Skin of body (tissue), 2 donors: Measurements from ENCODE around the gene SUGP1. TPM values are rescaled to one million over a fixed set of nuclear protein-coding genes. Genes with fewer than 3 reads are reported as not detected.

Experiments used
- DNase-seq: peaks from one replicate; lab custom pipeline; 2025; lab: John Stamatoyannopoulos, UW
- total RNA-seq: library from RNA; depleted of rRNA; stranded (reverse); fragments of >200 nt; gene quantifications from one replicate; pipeline ENCODE4 v1.2.3, GENCODE V29; 2014

Gene SUGP1
- total RNA-seq, 1 donor from 2014 or later, result 26.6 TPM

DNA sequence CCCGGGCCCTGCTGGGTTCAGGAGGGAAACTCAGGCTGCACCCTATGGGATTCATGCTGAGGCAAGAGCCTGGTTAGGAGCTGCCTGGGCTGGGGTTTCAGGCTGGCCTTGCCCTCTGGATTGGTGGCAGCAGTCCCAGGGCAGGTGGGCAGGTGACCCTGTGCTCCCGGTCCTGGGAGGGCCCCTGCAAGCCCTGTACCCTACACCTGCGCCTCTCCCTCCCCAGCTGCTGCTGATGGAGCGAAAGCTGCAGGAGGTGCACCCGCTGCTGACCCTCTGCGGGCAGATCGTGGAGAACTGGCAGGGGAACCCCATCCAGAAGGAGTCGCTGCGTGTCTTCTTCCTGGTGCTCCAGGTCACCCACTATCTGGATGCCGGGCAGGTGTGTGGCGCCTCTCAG is 20.7 kb upstream of the SUGP1 start:
- DNase-seq, result no peak

- DNase-seq, result no peak
Measured at GRCh38 chr19:19338082-19338481, 17.8 kb upstream of the SUGP1 start.

- no peak for DNase-seq
Measured at GRCh38 chr19:19337120-19337519, 16.8 kb upstream of the SUGP1 start.

DNA sequence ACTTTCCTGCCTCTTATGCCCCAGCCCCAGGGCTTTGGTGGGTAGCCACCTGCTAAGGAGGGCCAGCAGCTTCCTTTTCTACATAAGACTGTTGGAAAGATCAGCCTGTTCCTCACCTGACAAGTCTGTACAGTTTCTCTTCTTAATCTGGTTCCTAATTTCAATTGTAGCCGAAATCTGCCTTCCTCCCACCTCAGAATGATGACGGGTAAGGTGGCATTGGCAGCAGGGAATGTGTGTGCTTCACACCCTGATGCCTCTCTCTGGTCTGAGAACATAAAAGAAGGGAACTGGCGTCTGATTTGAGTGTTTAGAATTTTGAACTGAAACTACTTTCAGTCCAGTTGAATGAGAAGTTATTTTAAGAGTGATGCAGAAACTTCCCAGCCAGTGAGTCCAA is 16.3 kb upstream of the SUGP1 start:
- no peak for DNase-seq

DNA sequence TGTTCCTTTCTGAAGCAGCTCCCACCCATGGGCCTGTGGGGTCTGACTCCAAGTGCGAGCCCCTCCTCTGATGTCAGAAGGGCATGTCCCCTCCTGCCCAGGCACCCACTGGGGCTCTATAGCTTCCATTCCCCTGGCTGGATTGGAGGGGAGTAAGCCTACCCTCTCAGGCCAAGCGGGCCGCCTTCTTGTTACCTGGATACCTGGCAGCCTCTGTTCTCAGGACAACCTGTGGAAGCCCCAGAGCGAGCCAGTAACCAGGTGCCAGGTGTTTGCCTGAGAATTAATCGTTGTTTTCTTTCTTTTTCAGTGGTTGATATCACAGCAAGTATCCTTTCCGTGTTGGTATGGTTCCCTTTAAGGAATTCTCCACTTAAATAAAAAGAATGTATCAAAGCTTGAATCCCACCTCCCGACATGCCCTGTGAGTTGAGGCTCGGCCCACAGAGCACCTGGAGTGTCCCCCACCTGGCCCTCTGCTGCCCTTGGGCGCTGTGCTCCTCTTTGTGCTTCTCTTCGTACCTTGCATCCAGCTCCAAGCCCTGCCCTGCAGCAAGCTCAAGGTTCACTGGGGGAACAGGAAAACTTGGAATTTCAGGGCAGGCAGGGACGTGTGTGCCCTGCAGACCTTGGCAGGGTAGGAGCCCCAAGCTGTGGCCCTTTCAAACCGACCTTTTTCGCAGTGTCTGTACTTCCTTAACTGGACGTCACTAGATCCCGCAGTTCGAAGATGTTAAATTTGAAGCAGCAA is 15.3 kb upstream of the SUGP1 start:
- DNase-seq, result no peak

DNA sequence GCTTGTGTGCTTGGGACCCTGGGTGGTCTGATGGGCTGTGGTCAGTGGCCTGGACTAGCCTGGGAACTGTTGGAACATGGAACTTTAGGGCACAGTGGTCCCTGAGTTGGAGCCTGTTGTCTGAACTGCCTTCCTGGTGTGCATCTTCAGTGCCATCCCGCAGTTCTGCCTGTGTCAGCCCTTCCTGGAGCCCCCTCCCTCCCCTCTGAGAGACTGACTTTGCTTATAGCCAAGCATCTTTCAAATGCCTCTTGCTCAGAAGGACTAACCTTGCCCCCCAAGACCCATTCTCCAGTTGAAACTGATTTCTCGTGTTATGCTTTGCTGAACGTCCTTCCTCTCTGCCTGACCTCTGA is 14.7 kb upstream of the SUGP1 start:
- DNase-seq, result no peak

DNA sequence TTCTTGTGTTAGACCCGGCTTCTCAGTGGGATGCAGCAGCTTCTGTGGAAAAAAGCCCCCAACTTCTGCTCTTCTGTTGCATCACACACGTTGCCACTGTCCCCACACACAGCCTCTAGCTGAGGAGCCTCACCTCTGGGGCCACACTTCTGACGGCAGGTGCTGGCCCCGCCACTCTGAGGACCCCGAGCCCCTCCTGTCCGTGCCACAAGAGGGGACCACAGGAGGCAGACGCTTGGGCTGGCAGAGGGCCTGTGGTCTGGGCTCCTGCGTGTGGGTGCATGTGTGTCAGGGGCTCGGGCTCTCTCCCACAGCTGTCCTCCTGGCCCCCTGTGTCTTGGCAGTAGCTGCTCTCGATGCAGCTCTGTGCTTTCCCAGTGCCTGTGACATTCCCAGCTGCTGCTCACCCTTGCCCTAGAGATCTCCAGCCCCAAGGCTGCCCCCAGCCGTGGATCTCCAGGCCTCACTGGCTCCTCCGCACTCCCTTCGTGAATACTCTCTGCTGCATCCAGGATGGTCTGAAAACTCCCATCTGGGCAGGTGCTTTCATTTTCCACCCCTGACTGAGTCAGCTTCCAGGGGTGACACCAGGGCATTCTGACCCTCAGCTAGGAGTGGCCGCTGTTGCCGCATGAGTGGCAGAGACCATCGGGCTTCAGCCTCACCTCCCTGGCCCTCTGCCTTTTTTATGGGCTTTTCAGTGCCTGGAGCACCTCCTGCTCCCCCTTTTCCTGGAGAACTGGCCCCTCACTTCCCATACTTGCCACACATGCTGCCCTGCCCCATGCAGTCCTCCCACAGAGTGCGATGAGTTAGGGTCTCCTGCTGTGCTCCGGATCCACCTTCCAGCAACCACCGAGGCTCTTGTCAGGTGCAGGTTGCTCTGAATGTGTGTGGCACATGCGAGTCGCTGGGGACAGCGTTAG is 14.0 kb upstream of the SUGP1 start:
- DNase-seq, result no peak

- DNase-seq, result no peak
Measured at GRCh38 chr19:19329126-19329525, 8.8 kb upstream of the SUGP1 start.

- DNase-seq, result no peak
Measured at GRCh38 chr19:19327672-19328071, 7.4 kb upstream of the SUGP1 start.

DNA sequence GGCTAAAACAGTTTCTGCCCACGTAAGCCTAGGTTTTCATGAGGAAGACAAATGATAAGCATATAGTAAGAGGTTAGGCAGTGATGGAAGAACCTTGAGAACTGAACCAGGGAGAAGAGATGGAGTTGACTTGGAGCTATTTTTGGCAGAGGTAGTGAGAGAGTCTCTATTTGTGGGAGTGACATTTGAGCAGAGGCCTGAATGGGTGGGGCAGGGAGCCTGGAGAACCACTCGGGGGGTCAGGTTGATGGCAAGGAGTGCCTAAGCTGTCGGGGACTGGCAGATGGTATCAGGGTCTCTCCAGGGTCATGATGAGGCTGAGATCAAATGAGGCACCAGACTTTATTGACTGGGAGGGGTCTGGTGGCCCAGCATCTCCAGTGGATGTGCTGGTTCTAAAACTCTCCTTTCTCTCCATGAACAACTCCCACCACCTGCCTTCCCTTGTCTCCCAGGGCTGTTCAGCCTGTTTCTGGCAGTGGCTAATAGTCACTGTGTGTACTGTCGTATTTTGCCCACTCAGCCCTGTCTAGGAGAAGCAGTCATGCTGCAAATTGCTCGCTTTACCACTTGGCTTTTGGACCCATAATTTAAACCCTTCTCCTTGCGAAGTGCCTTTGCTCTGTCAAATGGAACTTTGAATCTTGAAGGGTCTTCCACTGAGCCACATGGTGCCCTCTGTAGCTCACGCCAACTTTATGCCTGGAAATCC is 3.9 kb upstream of the SUGP1 start:
- no peak for DNase-seq

GRCh38 chr19:19321141-19321577 is 850 bp upstream of the SUGP1 start:
- no peak for DNase-seq

DNA sequence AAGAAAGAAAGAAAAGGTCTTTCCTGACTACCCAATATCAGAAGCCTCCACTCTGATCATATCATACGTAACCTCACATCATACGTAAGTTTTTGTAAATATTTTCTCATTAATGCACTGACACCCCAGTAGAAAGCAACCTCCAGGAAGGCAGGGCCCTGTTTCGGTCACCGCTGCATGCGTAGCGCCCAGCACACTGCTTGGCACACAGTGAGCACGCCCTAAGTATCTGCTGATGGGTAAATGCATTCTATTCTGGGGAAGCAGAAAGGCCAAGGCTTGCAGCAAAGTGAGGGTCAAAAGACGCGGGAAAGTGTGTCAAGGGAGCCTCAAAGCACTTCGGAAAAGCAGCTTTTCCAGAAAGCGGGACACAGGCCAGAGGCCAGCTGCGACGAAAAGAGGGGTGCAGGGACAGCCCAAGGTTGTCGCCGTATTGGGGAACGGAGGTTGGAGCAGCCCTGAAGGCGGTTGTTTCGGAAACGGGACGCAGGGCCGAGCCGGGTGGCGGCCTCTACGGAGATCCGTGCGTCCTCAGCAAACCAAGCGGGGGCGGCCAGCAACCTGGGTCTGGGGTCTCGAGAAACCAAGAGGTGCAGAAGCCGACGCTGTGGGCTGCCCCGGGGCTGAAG is 463 bp downstream of the SUGP1 start:
- DNase-seq, result no peak

- no peak for DNase-seq
Measured at GRCh38 chr19:19316082-19316481, 4.2 kb downstream of the SUGP1 start.

- no peak for DNase-seq
Measured at GRCh38 chr19:19315444-19315843, 4.9 kb downstream of the SUGP1 start.

- DNase-seq, result no peak
Measured at GRCh38 chr19:19308373-19308772, 11.9 kb downstream of the SUGP1 start.

GRCh38 chr19:19306191-19306590 is 14.1 kb downstream of the SUGP1 start:
- no peak for DNase-seq

- DNase-seq, result no peak
Measured at GRCh38 chr19:19305696-19306095, 14.6 kb downstream of the SUGP1 start.

DNA sequence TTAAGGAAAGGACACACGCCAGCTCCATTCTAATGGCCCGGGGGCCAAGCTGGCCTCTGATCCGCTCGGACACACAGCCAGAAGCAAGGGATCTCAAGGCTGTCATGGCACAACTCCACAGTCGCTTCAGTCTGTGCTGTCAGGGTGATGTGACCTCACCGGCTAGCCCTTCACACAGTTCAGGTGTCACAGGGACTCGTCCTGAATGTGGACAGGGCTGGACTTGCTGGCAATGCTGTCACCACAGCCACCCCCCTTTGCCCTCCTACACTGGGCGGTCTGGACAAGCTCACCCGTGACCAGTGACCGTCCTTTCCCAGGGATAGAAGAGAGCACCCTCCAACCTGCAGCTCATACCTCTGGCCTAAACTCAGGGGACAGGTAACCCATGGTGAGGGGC is 15.2 kb downstream of the SUGP1 start:
- DNase-seq, result no peak

- no peak for DNase-seq
Measured at GRCh38 chr19:19304186-19304965, 15.9 kb downstream of the SUGP1 start.

DNA sequence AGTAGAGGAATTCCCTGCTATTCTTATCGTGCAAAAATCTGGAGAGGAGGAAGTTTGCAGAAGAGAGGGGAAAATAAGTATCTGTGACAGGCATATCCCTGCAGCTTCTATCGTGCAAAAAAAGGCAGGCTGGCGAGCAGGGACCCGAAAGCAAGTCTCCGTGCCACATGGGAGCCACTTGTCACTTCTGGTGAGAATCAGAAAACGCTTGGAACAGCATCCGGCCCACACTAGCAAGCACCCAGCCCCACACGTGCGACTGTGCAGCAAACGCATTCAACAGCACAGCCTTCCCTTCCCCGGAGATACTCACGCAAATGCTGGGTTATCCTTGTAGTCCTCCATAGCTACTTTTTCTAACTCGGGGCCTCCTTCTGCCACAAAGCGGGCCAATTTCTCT is 16.9 kb downstream of the SUGP1 start:
- DNase-seq, result no peak

GRCh38 chr19:19300613-19301012 is 19.7 kb downstream of the SUGP1 start:
- no peak for DNase-seq
